NT2/D1 (cell line): Measurements from ENCODE around the gene USP6NL.

ENCODE experiments used
- DNase-seq: peaks from one replicate; pipeline ENCODE4 v3.0.0-alpha.2; 2011; ENCODE audit warnings: low read depth, low spot score
- H3K27me3 ChIP-seq: 2 replicates; pipeline ENCODE4 v1.6.0; 2011; ENCODE audit warnings: mild to moderate bottlenecking; ENCODE audit not compliant: insufficient read length, insufficient read depth
- H3K36me3 ChIP-seq: 2 replicates; pipeline ENCODE4 v1.6.1; 2011; ENCODE audit warnings: mild to moderate bottlenecking, low read length, mixed read lengths; ENCODE audit not compliant: insufficient read depth, insufficient read length
- H3K4me1 ChIP-seq: 2 replicates; pipeline ENCODE4 v1.5.1; 2011; ENCODE audit not compliant: insufficient read depth, insufficient read length
- H3K4me3 ChIP-seq: 2 replicates; pipeline ENCODE4 v1.5.1; 2011; ENCODE audit warnings: low read depth; ENCODE audit not compliant: insufficient read length
- H3K9ac ChIP-seq: 2 replicates; pipeline ENCODE4 v1.6.0; 2011; ENCODE audit warnings: low read depth; ENCODE audit not compliant: insufficient read length
- H3K9me3 ChIP-seq: 2 replicates; pipeline ENCODE4 v1.5.1; 2011; ENCODE audit warnings: mild to moderate bottlenecking, low read length; ENCODE audit not compliant: insufficient read depth
- SUZ12 ChIP-seq: IDR thresholded peaks from 2 replicates; pipeline ENCODE4 v1.6.1; 2011; ENCODE audit not compliant: insufficient read length, insufficient read depth; ENCODE audit errors: extremely low read depth
- YY1 ChIP-seq: IDR thresholded peaks from 2 replicates; pipeline ENCODE4 v1.6.1; 2011; ENCODE audit not compliant: insufficient read length, insufficient read depth
- ZNF274 ChIP-seq: IDR thresholded peaks from 2 replicates; pipeline ENCODE4 v1.6.1; 2011; ENCODE audit warnings: mild to moderate bottlenecking, low read depth, low read length

USP6NL gene

GRCh38 chr10:11643039-11643438 is 31.6 kb upstream of the USP6NL start:
- no peak for DNase-seq
- no peak overlapping the region for H3K9ac ChIP-seq
- H3K4me3 ChIP-seq, result no peak overlapping the region
- H3K36me3 ChIP-seq, result no peaks in the 10 kb centered on the region
- H3K27me3 ChIP-seq, result no peaks in the 10 kb centered on the region
- no peaks in the 10 kb centered on the region for H3K9me3 ChIP-seq
- H3K4me1 ChIP-seq, result no peaks in the 10 kb centered on the region
- TF ChIP-seq ZNF274 (no peak), SUZ12 (no peak)

GRCh38 chr10:11642566-11642965 is 31.1 kb upstream of the USP6NL start:
- H3K4me3 ChIP-seq, result no peak overlapping the region
- no peaks in the 10 kb centered on the region for H3K27me3 ChIP-seq
- H3K4me1 ChIP-seq, result no peaks in the 10 kb centered on the region
- no peak overlapping the region for H3K9ac ChIP-seq
- H3K36me3 ChIP-seq, result no peaks in the 10 kb centered on the region
- no peak for DNase-seq
- no peaks in the 10 kb centered on the region for H3K9me3 ChIP-seq
- no peak for TF ChIP-seq YY1
- no peak for TF ChIP-seq ZNF274
- no peak for TF ChIP-seq SUZ12

DNA sequence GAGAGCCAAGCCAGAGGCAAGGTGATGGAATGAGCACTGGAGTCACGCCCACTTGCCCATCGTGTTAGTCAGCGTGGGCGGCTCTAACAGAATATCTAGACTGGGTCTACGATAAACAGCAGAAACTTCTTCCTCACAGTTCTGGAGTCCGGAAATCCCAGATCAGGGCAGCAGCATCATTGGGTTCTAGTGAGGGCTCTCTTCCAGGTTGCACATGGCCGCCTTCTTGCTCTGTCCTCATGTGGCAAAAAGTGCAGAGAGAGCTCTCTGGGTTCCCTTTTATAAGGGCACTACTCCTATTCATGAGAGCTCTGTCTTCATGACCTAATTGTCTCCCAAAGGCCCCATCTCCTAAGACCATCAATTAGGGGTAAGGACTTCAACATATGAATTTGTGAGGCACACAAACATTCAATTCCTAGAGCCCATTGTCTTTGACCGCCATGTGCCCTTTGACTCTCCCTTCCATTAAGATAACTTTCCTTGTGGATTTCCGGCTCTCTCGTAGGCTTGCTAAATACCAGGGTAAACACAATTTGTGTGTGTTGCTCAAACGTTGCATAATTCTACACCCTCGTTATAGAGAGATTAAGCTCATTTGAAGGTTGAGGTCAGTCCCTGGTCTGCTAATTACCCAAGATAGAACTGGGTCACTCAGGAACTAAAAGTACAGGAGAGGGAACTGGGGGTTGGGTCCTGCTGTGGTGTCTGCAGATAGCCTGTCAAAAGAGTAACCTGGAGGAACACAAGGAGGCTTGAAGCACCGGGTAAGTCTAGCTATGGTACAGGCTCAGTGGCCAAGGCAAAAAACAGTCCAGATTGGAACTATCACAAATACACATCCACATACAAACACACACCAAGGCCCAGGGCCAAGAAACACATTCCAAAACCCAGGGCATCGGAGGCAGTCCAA is 28.7 kb upstream of the USP6NL start:
- Histone ChIP-seq H3K4me1 (no peaks in the 10 kb centered on the region), H3K4me3 (no peak overlapping the region), H3K27me3 (no peaks in the 10 kb centered on the region), H3K9ac (no peak overlapping the region), H3K9me3 (no peaks in the 10 kb centered on the region), H3K36me3 (no peaks in the 10 kb centered on the region)
- DNase-seq, result no peak
- no peak for TF ChIP-seq YY1

GRCh38 chr10:11639362-11639761 is 27.9 kb upstream of the USP6NL start:
- Histone ChIP-seq H3K27me3 (no peaks in the 10 kb centered on the region), H3K4me1 (no peaks in the 10 kb centered on the region), H3K9ac (no peak overlapping the region), H3K4me3 (no peak overlapping the region), H3K36me3 (no peaks in the 10 kb centered on the region), H3K9me3 (no peaks in the 10 kb centered on the region)
- DNase-seq, result no peak
- no peak for TF ChIP-seq YY1
- no peak for TF ChIP-seq ZNF274
- TF ChIP-seq SUZ12, result no peak

DNA sequence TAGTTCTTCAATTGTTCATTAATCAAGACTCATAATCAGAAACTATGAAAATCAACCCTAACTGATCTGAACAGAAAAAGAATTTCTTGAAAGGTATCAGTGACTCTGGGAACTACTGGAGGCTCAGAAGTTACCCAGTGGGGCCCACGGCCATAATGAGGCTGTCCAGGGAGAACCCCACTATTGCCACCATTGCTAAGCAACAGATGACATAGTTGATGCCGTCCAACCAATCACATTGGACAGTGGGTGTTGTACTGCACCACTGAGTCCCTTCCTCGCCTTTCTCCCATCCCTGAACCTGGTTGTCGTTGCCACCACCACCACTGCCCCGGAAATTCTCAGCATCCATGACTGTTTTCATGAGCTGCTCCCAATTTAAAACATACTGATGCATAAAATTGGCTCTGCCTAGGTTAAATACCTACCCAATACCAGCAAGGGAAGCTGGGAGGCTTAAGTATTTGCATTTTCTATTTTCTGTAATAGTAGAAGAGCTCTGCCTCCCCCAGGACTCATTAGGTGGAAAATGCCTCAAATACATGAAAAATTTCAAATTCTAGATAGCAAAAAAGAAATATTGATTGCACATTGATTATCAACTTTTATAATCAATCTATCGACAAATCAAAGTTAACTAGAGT is 26.7 kb upstream of the USP6NL start:
- H3K9me3 ChIP-seq, result no peaks in the 10 kb centered on the region
- H3K36me3 ChIP-seq, result no peaks in the 10 kb centered on the region

DNA sequence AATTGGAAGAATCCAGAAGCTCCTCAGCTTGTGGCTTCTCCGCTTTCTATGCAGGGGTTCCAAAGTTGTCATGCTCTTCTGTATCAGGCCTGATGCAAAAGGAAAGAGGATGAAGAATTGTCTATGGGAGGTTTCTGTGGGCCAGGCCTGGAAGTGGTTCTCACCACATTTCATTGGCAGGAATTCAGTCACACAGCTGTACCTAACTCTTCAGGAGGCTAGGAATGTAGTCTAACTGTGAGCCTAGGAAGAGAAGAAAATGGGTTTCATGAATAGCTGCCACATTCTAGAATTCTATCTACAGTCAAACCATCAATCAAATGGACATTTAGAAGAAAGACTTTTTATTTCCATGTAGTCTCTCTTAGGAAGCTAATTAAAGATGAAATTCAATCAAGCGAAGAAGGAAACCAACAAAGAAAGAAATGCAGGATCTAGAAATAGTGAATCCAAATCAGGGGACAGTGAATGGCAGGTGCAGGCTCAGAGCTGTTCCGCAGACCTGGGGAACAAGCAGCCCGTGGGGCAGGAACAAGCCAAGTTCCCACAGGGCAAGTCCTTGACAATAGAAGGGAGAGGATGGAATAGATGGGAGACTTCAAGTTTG is 25.4 kb upstream of the USP6NL start:
- no peak for DNase-seq
- H3K36me3 ChIP-seq, result no peaks in the 10 kb centered on the region
- H3K9me3 ChIP-seq, result no peaks in the 10 kb centered on the region
- no peaks in the 10 kb centered on the region for H3K27me3 ChIP-seq
- TF ChIP-seq SUZ12 (no peak), YY1 (no peak), ZNF274 (no peak)
- no peaks in the 10 kb centered on the region for H3K4me1 ChIP-seq
- H3K4me3 ChIP-seq, result no peak overlapping the region
- H3K9ac ChIP-seq, result no peak overlapping the region

More for the DNA sequence above, 26.7 kb upstream of the USP6NL start:
- no peak for DNase-seq
- no peak overlapping the region for H3K9ac ChIP-seq
- H3K4me1 ChIP-seq, result no peaks in the 10 kb centered on the region
- H3K4me3 ChIP-seq, result no peak overlapping the region
- no peaks in the 10 kb centered on the region for H3K27me3 ChIP-seq
- TF ChIP-seq SUZ12 (no peak), ZNF274 (no peak), YY1 (no peak)
